ENCODE data around the gene GRM4. TPM values are rescaled to one million over a fixed set of nuclear protein-coding genes. Genes with fewer than 3 reads are reported as not detected.

GRM4 gene
- total RNA-seq, 1 donor from 2014 or later: not detected

DNA sequence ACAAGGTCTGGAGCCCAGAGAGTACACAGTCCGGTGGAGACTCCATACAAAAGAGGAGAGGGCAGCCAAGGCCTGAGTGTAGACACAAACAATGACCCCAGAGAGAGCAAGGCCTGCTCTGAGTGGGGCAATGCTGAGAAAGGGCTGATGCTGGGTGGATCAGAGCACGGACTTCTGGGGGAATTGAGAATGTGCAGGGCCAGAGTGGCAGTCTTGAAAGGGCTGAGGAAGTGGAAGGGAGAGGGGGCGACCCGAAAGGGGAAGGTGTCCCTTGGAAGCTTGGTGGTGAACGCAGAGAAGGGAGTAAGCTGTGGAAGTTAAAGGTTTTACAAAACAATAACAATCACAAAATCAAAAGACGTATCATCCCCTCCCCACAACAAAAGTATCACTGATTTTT lies 12.0 kb upstream of the GRM4 start:
- no peak for DNase-seq (ENCODE audit: low spot score)

DNA sequence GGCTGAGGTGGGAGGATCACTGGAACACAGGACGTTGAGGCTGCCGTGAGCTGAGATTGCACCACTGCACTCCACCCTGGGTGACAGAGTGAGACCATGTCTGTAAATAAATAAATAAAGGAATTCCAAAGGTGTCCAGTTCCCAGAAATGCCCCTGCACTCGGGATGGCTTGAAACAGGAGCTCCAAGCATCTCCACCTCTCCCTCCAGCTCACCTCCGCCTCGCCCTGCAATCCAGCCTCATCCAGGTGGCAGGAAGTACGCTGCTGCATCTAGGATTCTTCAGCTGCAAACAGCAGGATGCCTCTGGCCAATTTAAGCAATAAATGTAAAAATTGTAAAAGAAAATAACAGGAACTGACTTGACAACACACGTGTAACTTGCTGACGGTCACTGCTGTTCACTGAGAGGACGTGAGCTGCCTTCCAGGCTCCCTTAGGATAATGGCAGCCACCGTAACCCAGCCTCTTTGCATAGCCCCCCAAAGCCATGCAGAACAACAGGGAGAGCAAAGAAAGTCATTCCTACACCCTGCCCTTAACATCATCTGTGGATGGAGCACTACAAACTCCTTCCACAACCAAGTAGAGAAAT lies 11.4 kb upstream of the GRM4 start:
- DNase-seq (ENCODE audit: low spot score): no peak

DNA sequence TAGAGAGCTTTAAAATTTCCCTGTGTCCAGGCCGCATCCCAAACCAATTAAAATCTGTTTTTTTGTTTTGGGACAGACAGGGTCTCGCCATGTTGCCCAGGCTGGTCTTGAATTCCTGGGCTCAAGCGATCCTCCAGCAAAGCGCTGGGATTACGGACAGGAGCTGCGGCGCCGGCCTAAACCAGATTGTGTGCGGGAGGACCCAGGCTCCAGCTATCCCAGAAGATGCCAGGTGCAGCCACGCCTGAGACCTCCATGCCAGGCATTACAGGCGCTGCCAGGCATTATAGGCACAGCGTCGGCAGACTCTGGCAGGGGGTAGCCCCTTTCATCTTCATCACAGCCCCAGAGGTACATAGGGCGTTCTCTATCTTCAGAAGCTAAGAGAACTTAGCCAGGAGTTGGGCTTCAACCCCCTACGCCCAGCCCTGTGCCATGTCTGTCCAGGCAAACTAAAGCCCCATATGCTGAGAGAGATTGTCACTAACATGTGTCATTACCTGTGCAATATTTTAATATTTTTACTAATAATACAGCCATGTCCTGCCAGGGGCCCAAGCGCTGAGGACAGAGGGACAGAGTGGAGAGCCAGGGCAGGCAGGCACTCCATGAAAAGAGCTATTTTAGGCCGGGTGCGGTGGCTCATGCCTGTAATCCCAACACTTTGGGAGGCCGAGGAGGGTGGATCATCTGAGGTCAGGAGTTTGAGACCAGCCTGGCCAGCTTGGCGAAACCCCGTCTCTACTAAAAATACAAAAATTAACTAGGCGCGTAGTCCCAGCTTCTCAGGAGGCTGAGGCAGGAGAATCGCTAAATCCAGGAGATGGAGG lies 9.8 kb upstream of the GRM4 start:
- no peak for DNase-seq (ENCODE audit: low spot score)

- peak; percentile 29 for DNase-seq (ENCODE audit: low spot score)
Observed at GRCh38 chr6:34154668-34155447, 9.0 kb upstream of the GRM4 start.

- no peak for DNase-seq (ENCODE audit: low spot score)
Observed at GRCh38 chr6:34152806-34153520, 7.1 kb upstream of the GRM4 start.

- no peak for DNase-seq (ENCODE audit: low spot score)
Observed at GRCh38 chr6:34152042-34152524, 6.2 kb upstream of the GRM4 start.

DNA sequence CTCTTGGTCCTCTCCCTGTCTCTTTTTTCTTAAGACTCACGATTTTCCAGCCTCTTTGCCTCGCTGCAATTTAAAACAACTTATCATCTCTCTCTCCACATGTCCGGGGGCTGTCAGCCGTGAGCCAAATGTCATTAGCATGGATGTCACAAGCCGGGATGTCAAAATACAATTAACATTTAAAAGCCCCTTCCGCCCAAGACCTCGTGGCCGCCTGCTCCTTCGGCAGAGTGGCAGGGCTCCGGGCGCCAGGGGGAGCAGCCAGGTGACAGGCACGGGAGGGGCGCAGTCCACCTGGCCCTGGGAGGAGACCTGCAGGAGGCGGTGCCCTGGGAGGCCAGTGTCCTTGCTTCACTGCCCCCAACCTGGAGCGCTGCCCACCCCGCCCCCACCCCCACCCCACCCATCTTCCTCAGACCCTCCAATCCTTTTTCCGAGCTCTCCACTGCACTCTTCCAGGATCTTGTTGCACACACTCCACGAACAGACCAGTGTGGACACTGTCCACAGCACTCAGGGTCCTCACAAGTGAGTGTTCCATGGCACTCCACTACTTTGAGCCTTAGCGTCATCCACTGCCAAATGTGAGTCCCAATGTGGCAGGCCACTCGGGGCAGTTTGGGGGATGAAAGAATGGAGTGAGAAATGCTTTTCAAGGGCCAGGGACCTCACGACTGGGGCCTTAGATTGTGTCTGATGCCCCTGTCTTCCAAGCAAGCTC lies 5.6 kb upstream of the GRM4 start:
- DNase-seq (ENCODE audit: low spot score): no peak

- DNase-seq (ENCODE audit: low spot score): no peak
Observed at GRCh38 chr6:34150766-34151165, 4.9 kb upstream of the GRM4 start.

DNA sequence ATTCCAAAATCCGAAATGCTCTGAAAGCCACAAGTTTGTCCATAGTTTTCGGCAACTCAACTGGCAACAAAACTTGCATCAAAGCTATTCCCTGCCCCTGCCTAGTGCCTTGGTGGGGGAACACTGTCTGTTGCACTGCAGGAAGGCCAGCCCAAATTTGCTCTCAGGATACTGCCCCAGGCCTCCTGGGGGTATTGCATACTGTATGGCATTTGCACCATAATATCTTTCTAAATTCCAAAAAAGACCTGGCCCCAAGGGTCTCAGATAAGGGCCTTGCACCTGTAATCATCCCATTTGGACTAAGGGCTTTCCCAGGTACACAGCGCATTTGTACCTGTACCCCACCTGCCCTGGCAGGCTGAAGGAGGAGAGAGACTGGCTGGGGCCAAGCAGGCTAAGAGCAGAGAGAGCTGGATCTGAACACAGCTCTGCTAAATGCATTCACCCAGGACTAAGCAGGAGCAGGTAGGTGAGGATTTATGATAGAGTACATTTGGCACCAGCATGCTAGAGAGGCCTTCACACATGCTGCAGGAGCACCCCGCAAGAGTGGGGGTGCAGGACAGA lies 4.0 kb upstream of the GRM4 start:
- no peak for DNase-seq (ENCODE audit: low spot score)

DNA sequence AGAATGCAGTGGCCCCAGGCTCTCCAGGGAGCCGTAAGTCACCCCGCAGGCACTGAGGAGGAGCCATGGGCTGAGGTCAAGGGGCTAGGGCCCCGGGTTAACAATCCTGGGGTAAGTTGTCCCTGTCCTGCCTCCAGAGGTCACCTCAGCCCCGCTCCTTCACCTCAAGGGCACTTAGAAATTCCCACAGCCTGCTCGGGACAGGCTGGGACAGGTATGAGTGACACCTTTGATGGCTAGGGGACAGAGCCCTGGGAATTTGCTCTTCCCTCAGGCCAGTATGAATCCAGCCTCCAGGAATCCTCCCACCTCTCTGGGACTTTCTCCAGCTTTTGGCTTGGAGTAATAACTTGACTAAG lies 3.5 kb upstream of the GRM4 start:
- no peak for DNase-seq (ENCODE audit: low spot score)

- DNase-seq (ENCODE audit: low spot score): no peak
Observed at GRCh38 chr6:34148631-34149451, 3.0 kb upstream of the GRM4 start.

DNA sequence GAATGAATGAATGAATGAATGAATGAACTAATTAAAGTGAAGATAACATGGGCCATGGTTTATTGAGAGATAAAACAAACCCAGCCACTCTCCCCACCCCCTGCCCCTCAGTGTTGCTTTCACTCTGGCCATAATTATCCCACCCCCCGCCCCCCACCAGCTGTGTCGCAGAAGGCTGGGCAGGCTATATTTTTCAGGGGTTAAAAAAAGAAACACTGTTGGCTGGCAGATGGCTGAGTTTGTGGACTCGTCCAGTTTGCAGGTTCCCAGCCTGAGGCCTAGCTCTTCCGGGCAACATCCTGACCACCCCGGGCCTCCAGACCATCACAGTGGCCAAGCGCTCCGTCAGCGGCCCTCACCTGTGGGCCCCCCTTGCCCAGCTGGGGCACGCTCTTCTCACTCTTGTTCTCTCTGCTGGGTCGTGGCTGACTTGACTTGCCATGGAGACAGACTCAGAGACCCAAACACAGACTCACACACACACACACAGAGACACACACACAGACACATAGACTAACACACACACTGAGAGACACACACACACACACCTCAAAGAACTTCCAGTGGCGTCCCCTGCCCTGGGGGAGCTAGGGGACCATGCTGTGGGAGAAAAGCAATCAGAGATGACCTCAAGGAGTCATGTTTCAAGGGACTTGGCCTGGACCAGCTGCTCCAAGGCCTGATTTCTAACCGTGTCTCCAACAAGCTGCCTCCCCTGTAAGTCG lies 2.2 kb upstream of the GRM4 start:
- no peak for DNase-seq (ENCODE audit: low spot score)

DNA sequence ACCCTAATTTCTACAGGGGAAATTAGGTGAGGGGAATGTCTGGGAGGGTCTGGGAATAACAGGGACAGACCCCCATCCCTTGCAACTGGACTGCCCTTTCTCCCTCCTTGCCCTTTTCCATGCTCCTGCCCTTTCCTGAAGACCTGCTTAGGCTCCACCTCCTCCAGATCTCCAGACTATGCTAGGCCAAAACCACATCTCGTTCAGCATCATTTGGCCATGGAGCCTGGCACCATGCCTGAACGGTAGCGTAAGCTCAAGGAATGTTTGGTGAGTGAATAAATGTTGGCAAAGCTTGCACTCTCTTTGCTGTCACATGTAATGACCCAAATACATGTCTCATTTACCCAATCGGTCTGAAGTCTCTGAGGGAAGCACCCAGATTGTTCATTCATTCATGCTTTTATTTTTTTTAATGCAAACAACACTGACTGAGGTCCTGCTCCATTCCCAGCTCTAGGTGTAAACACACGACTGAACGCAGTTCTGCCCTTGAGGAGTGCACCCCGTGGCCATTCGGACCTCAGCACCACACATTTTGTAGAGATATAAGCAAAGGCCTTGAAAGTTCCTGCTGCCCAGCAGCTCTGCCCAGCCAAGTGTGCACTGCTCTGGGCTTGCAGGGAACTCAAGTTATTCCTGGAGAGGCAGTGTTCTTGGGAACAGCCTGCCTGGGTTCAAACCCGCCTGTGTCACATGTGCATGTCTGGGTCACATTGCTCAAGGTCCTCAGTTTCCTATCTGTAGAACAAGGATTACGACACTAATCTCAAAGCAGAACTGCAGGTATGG lies 1.1 kb upstream of the GRM4 start:
- DNase-seq (ENCODE audit: low spot score): no peak

DNA sequence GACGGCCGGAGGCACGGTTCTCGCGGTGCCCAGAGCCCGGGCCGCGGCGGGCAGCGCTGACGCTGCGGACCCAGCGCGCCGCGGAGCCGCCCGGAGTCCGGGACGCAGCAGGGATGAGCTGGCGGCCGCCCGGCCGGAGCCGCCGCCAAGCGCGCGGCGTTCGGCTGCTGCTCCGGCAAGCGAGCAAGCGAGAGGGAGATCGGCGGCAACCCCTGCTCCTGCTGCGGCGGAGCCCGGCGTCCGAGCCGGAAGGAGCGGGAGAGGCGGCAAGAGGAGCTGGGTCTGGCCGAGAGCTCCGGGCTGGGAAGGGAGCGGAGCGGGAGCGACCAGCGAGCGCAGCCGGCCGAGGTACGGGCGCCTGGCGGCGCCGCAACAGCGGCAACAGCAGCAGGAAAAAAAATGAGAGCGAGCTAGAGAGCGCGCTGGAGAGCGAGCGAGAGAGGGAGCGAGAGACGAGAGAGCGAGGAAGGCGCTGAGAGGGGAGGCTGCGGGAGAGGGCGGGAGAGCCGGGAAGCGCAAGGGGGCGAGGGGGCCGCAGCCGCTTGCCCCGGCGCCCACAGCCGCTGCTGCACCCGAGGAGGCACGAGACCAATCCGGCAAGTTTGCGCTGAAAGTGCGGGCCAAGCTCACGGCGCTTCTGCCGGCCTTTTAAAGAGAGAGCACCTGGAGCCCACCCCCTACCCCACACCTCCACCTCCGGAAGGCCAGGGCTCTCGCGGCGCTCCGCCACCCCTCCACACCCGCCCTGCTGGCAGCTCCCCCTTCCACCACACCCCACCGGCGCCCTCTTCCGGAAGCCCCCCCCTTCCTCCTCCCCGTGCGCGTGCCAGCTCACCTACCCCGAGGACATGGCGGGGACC lies 496 bp downstream of the GRM4 start:
- DNase-seq (ENCODE audit: low spot score): no peak

GRCh38 chr6:34144581-34145160 lies 1.2 kb downstream of the GRM4 start:
- no peak for DNase-seq (ENCODE audit: low spot score)

DNA sequence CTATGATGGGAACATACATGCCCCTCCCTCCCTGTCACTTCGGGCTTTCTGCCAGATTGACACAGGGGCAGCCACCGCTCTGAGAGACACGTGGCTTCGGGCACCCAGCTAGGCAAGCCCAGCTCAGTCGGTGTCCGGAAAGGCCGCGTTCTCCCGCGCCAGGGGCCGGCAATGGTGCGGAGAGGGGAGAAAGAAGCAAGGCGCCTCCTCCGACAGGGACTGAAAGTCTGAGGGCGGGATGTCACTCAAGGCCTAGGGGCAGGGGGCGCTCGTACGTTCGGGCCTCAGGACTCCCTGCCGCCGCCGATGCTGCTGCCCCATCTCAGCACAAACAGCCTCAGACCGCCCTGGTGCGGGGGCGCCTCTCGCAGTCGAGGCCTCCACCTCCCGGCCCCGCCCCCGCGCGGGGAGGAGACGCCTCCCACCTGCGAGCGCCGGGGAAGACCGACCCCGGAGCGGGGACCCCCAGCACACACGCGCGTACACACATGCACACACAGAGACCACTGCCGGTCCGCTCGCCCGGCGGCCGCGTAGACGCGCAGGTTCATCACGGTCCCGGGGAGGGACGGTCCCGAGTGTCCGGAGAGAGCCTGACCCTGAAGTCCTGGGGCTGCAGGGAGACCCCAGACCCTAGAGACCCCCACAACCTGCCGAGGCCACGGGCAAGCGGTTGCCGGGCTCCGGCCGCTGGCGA lies 1.9 kb downstream of the GRM4 start:
- no peak for DNase-seq (ENCODE audit: low spot score)
